GM10248 (cell line): ENCODE data around the gene NXPH4.

ENCODE experiments used
- CTCF ChIA-PET: fragments of 300-600 bp; sonication (Branson Sonifier 250); formaldehyde crosslinking; extraction: SDS; loops from one replicate; lab custom pipeline; 2021; ENCODE audit warnings: antibody characterized with exemption; lab: Yijun Ruan, JAX
- POLR2A ChIA-PET: fragments of 350-650 bp; sonication (Branson Sonifier 250); formaldehyde crosslinking; extraction: SDS; loops from one replicate; lab custom pipeline; 2020; ENCODE audit warnings: antibody characterized with exemption; lab: Yijun Ruan, JAX
- DNase-seq: peaks from one replicate; pipeline ENCODE4 v3.0.0; 2012; ENCODE audit errors: extremely low spot score
- CTCF ChIP-seq: IDR thresholded peaks from 2 replicates; pipeline ENCODE4 v1.5.1; 2012; ENCODE audit warnings: mild to moderate bottlenecking, low read depth; ENCODE audit errors: extremely low read depth, missing control alignments, control extremely low read depth

The NXPH4 gene

GRCh38 chr12:57170408-57170807 lies 46.2 kb upstream of the NXPH4 start:
- TF ChIP-seq CTCF, result no peak
- CTCF ChIA-PET, result interaction anchor here (1.0 to 11.3 kb wide), 5 partner anchors 14 to 162 kb away, joined by 3 to 122 read pairs (median 4); no protein-coding TSS in a partner anchor
- POLR2A ChIA-PET, result no interaction called here
- no peak for DNase-seq

GRCh38 chr12:57170927-57171326 lies 45.7 kb upstream of the NXPH4 start:
- POLR2A ChIA-PET, result no interaction called here
- CTCF ChIA-PET, result interaction anchor here (1.0 to 11.3 kb wide), 4 partner anchors 14 to 163 kb away, joined by 3 to 122 read pairs (median 10); no protein-coding TSS in a partner anchor
- DNase-seq, result no peak
- TF ChIP-seq CTCF, result no peak

GRCh38 chr12:57171668-57172067 lies 44.9 kb upstream of the NXPH4 start:
- ChIA-PET CTCF (interaction anchor here (1.4 to 11.3 kb wide), 4 partner anchors 13 to 101 kb away, joined by 3 to 122 read pairs (median 12); no protein-coding TSS in a partner anchor), POLR2A (no interaction called here)
- TF ChIP-seq CTCF, result no peak
- no peak for DNase-seq

GRCh38 chr12:57173089-57173488 lies 43.5 kb upstream of the NXPH4 start:
- peak; percentile 67 for TF ChIP-seq CTCF
- CTCF ChIA-PET, result interaction anchor here (1.0 to 11.3 kb wide), 22 partner anchors 8 to 172 kb away, joined by 3 to 122 read pairs (median 6); partner anchors contain the start of genes LRP1 and STAT6
- POLR2A ChIA-PET, result no interaction called here
- DNase-seq, result peak; percentile 59

GRCh38 chr12:57173683-57174082 lies 42.9 kb upstream of the NXPH4 start:
- TF ChIP-seq CTCF, result no peak
- DNase-seq, result no peak
- POLR2A ChIA-PET, result interaction anchor here (0.6 kb wide), 1 partner anchor 24 kb away, joined by 6 read pairs; no protein-coding TSS in a partner anchor
- CTCF ChIA-PET, result interaction anchor here (0.9 to 11.3 kb wide), 22 partner anchors 9 to 824 kb away, joined by 3 to 122 read pairs (median 6); partner anchors contain the start of genes LRP1 and STAT6

- POLR2A ChIA-PET, result no interaction called here
Observed at GRCh38 chr12:57175428-57176138, 41.0 kb upstream of the NXPH4 start.

More at GRCh38 chr12:57175428-57176138, 41.0 kb upstream of the NXPH4 start:
- CTCF ChIA-PET, result interaction anchor here (0.9 to 11.3 kb wide), 13 partner anchors 9 to 83 kb away, joined by 3 to 122 read pairs (median 4); partner anchors contain the start of gene LRP1
- peak; percentile 77 for DNase-seq
- TF ChIP-seq CTCF, result peak; percentile 42
